ENCODE results near the gene DES. TPM values are rescaled to one million over a fixed set of nuclear protein-coding genes. Genes with fewer than 3 reads are reported as not detected.
"Not testable (repeated sequence)": the region's sequence is repeated elsewhere in the genome, so short reads cannot be mapped to it uniquely, and the experiment has no call there.

DES gene
- total RNA-seq, 1 experiment from 2014 or later, result 0.13 TPM

DNA sequence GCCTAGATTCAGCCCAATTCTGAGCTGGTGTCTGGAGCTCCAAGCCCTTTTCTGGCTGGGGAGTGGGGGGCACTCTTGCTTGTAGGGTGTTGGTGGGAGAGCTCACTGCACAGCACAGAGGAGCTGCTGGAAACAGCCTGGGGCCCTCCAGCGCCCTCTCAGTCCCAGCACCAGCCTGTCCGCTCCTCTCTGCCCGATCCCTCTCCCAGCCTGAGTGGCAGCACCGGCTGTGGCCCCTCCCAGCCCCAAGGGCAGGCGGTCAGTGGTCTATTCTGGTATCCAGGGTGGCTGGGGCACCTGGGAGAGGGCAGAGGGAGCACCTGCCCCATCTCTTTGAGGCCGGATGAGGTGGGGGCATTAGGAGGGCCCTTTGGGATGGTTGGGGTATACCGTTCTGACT is 13.2 kb upstream of the DES start:
- Histone ChIP-seq H3K27ac (no peak overlapping the region), H3K4me3 (no peak overlapping the region), H3K36me3 (no peaks in the 10 kb centered on the region), H3K27me3 (replicated peaks) (no peaks in the 10 kb centered on the region), H3K4me1 (replicated peaks) (peaks cover 8% of the 10 kb centered on the region), H3K9me3 (replicated peaks) (no peaks in the 10 kb centered on the region)
- DNase-seq (ENCODE audit: low read depth in 1 of 2, low spot score in 2 of 2), result no peak

DNA sequence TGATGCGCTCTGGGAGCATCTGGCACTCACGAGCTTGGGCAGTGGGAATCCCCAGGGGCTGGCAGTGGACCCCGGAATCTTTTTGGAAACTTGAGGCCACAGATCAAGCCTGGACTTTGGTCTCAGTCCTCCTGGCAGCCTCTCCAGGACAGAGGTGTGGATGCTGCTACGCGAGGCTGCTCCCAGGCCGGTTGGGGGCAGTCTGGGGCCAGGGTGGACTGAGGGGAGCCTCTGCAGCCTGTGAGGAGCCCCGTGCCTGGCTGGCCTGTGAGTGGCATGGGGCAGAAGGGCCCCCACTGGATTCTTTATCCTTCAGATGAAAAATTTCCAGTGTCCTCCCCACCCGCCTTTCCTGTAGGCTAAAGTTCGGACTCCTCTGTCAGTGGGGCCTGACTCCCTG is 12.7 kb upstream of the DES start:
- DNase-seq (ENCODE audit: low read depth in 1 of 2, low spot score in 2 of 2), result no peak
- H3K27me3 ChIP-seq (replicated peaks), result no peaks in the 10 kb centered on the region
- H3K36me3 ChIP-seq, result no peaks in the 10 kb centered on the region
- H3K4me3 ChIP-seq, result no peak overlapping the region
- no peaks in the 10 kb centered on the region for H3K9me3 ChIP-seq (replicated peaks)
- H3K4me1 ChIP-seq (replicated peaks), result peaks cover 8% of the 10 kb centered on the region
- H3K27ac ChIP-seq, result no peak overlapping the region

DNA sequence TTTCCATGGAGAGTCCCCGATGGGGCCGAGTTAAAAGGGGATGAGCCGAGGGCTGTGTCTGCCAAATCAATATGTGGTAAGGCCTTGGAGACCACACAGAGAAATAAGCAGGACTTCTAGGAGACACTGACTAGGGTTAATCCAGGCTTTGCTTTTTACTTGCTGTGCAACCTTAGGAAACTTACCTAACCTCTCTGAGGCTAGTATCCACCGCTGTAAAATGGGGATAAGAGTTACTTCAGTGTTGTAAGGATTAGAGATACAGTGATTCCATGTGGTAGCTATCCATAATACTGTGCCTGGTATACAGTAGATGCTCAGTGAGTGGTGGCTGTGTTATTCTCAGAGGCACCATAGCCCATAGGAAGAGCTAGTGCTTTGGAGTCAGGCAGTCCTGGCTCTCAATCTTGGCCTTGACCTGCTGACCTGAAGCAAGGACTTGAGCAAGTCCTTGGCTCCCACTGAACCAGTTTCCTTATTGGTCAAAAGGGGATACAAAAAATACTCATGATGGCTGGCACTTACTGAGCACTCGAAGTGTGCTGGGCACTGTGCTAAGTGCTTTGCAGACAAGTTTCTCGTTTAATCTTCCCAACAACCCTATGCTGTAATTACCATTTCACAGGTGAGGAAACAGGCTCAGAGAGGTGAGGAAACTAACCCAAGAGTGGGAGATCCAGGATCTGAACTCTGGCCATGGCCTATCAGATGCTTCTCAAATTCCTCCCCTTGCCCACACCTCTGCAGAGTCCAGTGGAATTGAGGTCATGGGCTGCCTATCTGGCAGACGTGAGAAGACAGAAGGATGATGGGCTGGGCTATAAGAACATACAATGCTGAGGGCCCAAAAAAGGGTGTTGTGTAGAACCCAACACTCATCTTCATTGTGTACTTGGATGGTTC is 12.0 kb upstream of the DES start:
- Histone ChIP-seq H3K4me1 (replicated peaks) (peaks cover 8% of the 10 kb centered on the region), H3K9me3 (replicated peaks) (no peaks in the 10 kb centered on the region), H3K27me3 (replicated peaks) (no peaks in the 10 kb centered on the region), H3K4me3 (no peak overlapping the region), H3K36me3 (no peaks in the 10 kb centered on the region), H3K27ac (no peak overlapping the region)
- DNase-seq (ENCODE audit: low read depth in 1 of 2, low spot score in 2 of 2), result no peak

DNA sequence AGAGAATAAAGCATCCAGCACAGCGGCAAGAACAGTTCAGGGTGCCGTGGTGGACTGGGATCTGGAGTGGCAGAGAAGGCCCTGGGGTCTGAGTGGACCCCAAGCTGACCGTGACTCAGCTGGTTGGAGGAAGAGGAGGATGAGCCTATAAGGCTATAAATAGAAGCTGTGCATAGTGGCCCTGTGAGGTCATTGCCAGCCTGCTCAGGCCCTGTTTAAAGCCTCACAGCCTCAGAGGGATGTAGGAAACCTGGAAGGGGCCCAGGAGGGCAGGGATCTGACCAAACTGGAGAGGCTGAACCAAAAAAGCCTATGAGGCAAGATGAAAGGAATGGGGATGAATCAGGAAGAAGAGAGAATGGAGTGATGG is 11.3 kb upstream of the DES start:
- Histone ChIP-seq H3K36me3 (no peaks in the 10 kb centered on the region), H3K4me3 (no peak overlapping the region), H3K9me3 (replicated peaks) (no peaks in the 10 kb centered on the region), H3K27ac (no peak overlapping the region), H3K27me3 (replicated peaks) (no peaks in the 10 kb centered on the region), H3K4me1 (replicated peaks) (peaks cover 8% of the 10 kb centered on the region)
- DNase-seq (ENCODE audit: low read depth in 1 of 2, low spot score in 2 of 2), result peak in 1 of 2 experiments; percentile 37

DNA sequence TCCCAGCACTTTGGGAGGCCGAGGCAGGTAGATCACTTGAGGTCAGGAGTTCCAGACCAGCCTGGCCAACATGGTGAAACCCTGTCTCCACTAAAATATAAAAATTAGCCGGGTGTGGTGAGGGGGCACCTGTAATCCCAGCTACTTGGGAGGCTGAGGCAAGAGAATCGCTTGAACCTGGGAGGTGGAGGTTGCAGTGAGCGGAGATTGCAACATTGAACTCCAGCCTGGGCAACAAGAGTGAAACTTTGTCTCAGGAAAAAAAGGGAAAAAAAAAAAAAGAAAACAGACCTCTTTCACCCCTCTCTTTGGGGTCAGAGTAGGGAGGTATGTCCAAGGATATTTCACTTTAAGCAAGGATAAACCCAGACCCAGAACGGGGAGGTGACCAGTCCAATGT is 10.8 kb upstream of the DES start:
- H3K27me3 ChIP-seq (replicated peaks); H3K9me3 ChIP-seq (replicated peaks); H3K4me1 ChIP-seq (replicated peaks); H3K4me3 ChIP-seq; DNase-seq (ENCODE audit: low read depth in 1 of 2, low spot score in 2 of 2); H3K27ac ChIP-seq; H3K36me3 ChIP-seq: not testable (repeated sequence)

DNA sequence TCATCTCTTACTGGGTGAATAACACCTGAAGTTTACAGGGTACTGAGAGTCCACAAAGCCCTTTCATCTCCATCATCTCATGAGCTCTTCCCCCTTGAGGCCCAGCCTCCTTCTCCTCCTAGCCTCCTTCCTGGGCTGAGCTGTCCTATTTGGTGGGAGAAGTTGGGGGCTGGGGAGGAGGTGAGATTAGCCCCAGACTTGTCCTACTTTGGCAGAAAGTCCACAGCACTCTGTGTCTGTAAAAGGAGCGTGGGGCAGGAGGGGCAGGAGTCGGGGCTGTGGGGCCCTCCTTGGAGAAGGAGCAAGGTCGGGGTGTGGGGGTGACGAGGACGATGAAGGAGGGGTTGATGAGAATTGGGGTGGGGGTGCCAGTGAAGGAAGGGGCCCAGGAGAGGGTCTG is 10.0 kb upstream of the DES start:
- 0 out of 2 replicates have a peak, but pooled peaks cover 3% of the 10 kb centered on the region for H3K9me3 ChIP-seq (replicated peaks)
- no peaks in the 10 kb centered on the region for H3K27me3 ChIP-seq (replicated peaks)
- peaks cover 8% of the 10 kb centered on the region for H3K4me1 ChIP-seq (replicated peaks)
- no peak for DNase-seq (ENCODE audit: low read depth in 1 of 2, low spot score in 2 of 2)
- H3K4me3 ChIP-seq, result no peak overlapping the region
- no peak overlapping the region for H3K27ac ChIP-seq
- H3K36me3 ChIP-seq, result no peaks in the 10 kb centered on the region

DNA sequence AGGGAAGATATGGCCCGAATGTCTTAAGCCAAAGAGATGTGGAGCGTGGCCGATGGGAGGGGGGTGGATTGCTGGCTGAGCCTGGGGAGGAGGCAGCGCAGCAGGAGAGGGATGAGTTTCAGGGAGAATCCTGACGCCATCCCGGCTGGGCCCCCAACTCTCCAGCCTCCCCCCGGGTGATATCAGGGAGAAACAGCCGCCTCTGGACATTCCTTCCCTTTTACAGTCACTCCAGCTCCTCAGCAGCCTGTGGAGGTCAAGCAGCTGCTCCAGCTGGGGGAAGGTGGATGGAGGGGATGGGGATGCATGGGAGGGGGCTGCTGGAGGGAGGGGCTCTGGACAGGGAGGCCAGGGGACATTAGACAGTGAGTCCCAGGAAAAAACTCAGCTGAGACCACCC is 9.5 kb upstream of the DES start:
- Histone ChIP-seq H3K27ac (no peak overlapping the region), H3K27me3 (replicated peaks) (no peaks in the 10 kb centered on the region), H3K4me3 (no peak overlapping the region), H3K36me3 (no peaks in the 10 kb centered on the region), H3K4me1 (replicated peaks) (peaks cover 8% of the 10 kb centered on the region), H3K9me3 (replicated peaks) (0 out of 2 replicates have a peak, but pooled peaks cover 3% of the 10 kb centered on the region)
- no peak for DNase-seq (ENCODE audit: low read depth in 1 of 2, low spot score in 2 of 2)

DNA sequence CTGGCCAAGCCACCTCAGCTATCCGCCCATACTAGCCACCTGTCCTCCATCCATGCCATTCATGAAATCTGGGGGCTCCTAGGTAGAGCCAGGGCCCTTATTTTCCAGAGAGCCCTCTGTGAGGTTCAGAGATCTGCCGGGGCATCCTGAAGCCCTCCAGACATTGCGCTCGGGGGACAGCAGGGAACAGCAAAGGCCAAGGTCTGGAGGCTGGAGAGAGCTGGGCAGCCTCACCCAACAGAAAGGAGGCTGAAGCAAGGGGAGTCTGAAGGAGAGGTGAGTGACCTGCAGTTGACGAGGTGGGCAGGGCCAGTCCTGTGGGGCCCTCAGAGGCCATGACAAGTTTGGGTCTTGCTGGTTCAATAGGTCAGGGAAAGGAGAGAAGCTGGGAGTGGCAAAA is 8.6 kb upstream of the DES start:
- no peak for DNase-seq (ENCODE audit: low read depth in 1 of 2, low spot score in 2 of 2)
- no peak overlapping the region for H3K4me3 ChIP-seq
- 0 out of 2 replicates have a peak, but pooled peaks cover 3% of the 10 kb centered on the region for H3K9me3 ChIP-seq (replicated peaks)
- H3K27ac ChIP-seq, result no peak overlapping the region
- no peaks in the 10 kb centered on the region for H3K27me3 ChIP-seq (replicated peaks)
- H3K4me1 ChIP-seq (replicated peaks), result peaks cover 8% of the 10 kb centered on the region
- no peaks in the 10 kb centered on the region for H3K36me3 ChIP-seq

DNA sequence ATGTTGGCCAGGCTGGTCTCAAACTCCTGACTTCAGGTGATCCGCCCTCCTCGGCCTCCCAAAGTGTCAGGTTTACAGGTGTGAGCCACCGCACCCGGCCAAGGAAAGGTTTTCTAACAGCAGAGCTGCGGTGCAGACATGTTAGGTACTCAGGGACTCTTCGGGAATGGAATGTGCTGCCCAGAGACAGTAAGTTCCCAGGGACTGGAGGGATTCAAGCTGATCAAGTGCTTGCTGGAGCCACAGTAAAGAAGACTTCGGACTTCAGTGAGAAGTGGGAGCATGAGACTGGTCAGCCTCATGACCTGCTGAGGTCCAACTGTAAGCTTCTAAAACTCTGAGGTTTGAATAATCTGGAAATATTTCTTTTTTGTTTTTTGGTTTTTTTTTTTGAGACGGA is 7.8 kb upstream of the DES start:
- peaks cover 8% of the 10 kb centered on the region for H3K4me1 ChIP-seq (replicated peaks)
- no peak for DNase-seq (ENCODE audit: low read depth in 1 of 2, low spot score in 2 of 2)
- peaks cover 3% of the 10 kb centered on the region; the same call in 1 of the 2 replicates for H3K9me3 ChIP-seq (replicated peaks)
- H3K27ac ChIP-seq, result no peak overlapping the region
- no peaks in the 10 kb centered on the region for H3K36me3 ChIP-seq
- no peak overlapping the region for H3K4me3 ChIP-seq
- peaks cover 4% of the 10 kb centered on the region; the same call in 1 of the 2 replicates for H3K27me3 ChIP-seq (replicated peaks)

DNA sequence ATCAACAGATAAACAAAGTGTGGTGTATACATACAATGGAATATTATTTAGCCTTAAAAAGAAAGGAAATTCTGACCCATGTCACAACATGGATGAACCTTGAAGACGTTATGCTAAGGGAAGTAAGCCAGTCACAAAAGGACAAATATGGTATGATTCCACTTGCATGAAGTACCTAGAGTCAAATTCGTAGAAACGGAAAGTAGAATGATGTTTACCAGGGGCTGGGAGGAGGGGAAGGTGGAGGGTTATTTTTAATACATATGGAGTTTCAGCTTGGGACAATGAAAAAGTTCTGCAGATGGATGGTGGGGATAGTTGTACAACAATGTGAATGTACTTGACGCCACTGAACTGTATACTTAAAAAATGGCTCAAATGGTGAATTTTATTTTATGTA is 3.3 kb upstream of the DES start:
- Histone ChIP-seq H3K27ac (no peak overlapping the region), H3K9me3 (replicated peaks) (peaks cover 3% of the 10 kb centered on the region; the same call in 1 of the 2 replicates), H3K4me1 (replicated peaks) (no peaks in the 10 kb centered on the region), H3K36me3 (no peaks in the 10 kb centered on the region), H3K27me3 (replicated peaks) (peaks cover 4% of the 10 kb centered on the region; the same call in 1 of the 2 replicates), H3K4me3 (no peak overlapping the region)
- DNase-seq (ENCODE audit: low read depth in 1 of 2, low spot score in 2 of 2), result no peak

DNA sequence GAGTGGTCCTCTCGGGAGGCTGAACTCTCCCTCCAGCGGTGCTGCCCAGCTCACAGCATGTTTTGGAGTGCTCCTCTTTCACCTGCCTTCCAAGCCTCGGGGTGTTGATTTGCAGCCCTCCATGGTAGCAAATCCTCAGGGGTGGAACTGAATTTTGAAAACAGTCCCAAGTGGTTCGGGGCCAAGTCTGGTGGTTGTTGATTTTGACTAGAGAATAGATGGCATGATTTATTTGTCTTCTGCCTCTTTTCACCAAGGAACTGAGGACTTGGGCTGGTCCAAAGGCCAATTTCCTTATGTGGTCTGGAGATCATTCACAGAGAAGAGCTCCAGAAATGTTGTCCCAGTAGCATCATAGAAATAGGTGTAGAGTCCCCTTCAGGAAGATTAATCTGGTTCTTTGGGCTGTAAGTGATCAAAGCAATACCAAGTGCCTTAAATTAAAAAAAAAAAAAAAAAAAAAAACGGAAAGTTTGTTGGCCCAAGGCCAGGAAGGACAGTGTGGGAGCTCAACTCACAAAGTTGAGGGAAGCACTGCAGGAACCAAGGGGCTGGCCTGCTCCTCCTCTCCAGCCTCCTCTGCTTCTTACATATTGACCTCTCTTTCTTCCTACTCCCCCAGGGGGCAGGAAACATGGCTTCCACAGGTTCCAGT is 2.5 kb upstream of the DES start:
- H3K27me3 ChIP-seq (replicated peaks), result peaks cover 4% of the 10 kb centered on the region; the same call in 1 of the 2 replicates
- no peak overlapping the region for H3K27ac ChIP-seq
- H3K4me3 ChIP-seq, result no peak overlapping the region
- H3K36me3 ChIP-seq, result no peaks in the 10 kb centered on the region
- no peaks in the 10 kb centered on the region for H3K4me1 ChIP-seq (replicated peaks)
- no peak for DNase-seq (ENCODE audit: low read depth in 1 of 2, low spot score in 2 of 2)
- peaks cover 3% of the 10 kb centered on the region; the same call in 1 of the 2 replicates for H3K9me3 ChIP-seq (replicated peaks)

DNA sequence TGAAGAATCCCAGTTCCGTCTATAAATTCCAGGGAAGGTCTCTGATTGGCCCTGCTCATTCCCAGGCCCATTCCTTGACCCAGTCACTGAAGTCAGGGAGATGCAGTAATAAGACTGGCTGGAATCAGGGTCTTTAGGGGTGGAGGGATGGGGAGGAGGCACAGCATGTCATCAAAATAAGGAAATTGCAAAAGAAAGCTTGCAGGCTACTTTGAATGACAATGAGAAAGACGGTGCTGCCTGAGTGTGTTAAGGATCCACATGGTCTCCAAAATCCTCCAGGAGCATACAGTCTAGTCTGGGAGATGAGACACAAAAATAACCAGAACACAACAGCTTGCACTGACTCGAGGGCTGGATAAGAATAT is 2.0 kb upstream of the DES start:
- no peak for DNase-seq (ENCODE audit: low read depth in 1 of 2, low spot score in 2 of 2)
- peaks cover 3% of the 10 kb centered on the region; the same call in 1 of the 2 replicates for H3K9me3 ChIP-seq (replicated peaks)
- H3K27ac ChIP-seq, result no peak overlapping the region
- H3K36me3 ChIP-seq, result no peaks in the 10 kb centered on the region
- no peak overlapping the region for H3K4me3 ChIP-seq
- peaks cover 4% of the 10 kb centered on the region; the same call in 1 of the 2 replicates for H3K27me3 ChIP-seq (replicated peaks)
- H3K4me1 ChIP-seq (replicated peaks), result no peaks in the 10 kb centered on the region

DNA sequence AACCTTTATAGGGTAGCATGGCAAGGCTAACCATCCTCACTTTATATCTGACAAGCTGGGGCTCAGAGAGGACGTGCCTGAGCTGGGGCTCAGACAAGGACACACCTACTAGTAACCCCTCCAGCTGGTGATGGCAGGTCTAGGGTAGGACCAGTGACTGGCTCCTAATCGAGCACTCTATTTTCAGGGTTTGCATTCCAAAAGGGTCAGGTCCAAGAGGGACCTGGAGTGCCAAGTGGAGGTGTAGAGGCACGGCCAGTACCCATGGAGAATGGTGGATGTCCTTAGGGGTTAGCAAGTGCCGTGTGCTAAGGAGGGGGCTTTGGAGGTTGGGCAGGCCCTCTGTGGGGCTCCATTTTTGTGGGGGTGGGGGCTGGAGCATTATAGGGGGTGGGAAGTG is 1.2 kb upstream of the DES start:
- Histone ChIP-seq H3K27me3 (replicated peaks) (peaks cover 4% of the 10 kb centered on the region; the same call in 1 of the 2 replicates), H3K4me1 (replicated peaks) (no peaks in the 10 kb centered on the region), H3K27ac (no peak overlapping the region), H3K9me3 (replicated peaks) (peaks cover 3% of the 10 kb centered on the region; the same call in 1 of the 2 replicates), H3K36me3 (no peaks in the 10 kb centered on the region), H3K4me3 (no peak overlapping the region)
- DNase-seq (ENCODE audit: low read depth in 1 of 2, low spot score in 2 of 2), result no peak

DNA sequence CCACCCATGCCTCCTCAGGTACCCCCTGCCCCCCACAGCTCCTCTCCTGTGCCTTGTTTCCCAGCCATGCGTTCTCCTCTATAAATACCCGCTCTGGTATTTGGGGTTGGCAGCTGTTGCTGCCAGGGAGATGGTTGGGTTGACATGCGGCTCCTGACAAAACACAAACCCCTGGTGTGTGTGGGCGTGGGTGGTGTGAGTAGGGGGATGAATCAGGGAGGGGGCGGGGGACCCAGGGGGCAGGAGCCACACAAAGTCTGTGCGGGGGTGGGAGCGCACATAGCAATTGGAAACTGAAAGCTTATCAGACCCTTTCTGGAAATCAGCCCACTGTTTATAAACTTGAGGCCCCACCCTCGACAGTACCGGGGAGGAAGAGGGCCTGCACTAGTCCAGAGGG is 803 bp upstream of the DES start:
- Histone ChIP-seq H3K9me3 (replicated peaks) (peaks cover 3% of the 10 kb centered on the region; the same call in 1 of the 2 replicates), H3K27me3 (replicated peaks) (peaks cover 4% of the 10 kb centered on the region; the same call in 1 of the 2 replicates), H3K36me3 (no peaks in the 10 kb centered on the region), H3K4me3 (no peak overlapping the region), H3K27ac (no peak overlapping the region), H3K4me1 (replicated peaks) (no peaks in the 10 kb centered on the region)
- DNase-seq (ENCODE audit: low read depth in 1 of 2, low spot score in 2 of 2), result no peak
